Measurements from ENCODE around the gene LANCL3. TPM values are rescaled to one million over a fixed set of nuclear protein-coding genes. Genes with fewer than 3 reads are reported as not detected.
A peak's percentile ranks its signal among the peaks of the same experiment; 100 is the strongest.

Gene LANCL3
- total RNA-seq, 2 donors from 2014 or later = 0.02 to 0.53 TPM

- no peaks in the 10 kb centered on the region for H3K9me3 Mint-ChIP-seq
- H3K27ac Mint-ChIP-seq = no peak overlapping the region
- ATAC-seq (no peak), DNase-seq (ENCODE audit: low spot score in 2 of 2) (no peak)
- no peaks in the 10 kb centered on the region for H3K36me3 Mint-ChIP-seq
Measured at GRCh38 chrX:37690119-37690518, 118.7 kb downstream of the LANCL3 start.

DNA sequence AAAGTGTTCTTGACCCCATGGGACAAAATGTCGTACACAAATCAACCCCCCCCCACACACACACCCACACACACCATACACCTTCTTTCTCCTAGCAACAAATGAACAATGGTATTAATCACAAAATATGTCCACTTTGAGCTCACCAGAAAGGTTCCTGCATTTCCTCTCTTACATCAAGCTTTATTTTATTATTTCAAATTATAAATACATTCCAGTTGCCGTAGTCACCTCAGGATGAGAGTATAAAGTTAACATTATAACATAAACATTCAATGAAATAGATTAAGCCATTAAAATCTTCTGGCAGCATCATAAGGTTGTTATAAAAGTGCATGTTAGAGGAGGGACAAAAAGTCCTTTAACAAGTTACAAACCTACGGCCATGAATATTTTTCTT, 121.5 kb downstream of the LANCL3 start:
- H3K36me3 Mint-ChIP-seq = no peaks in the 10 kb centered on the region
- H3K9me3 Mint-ChIP-seq = no peaks in the 10 kb centered on the region
- no peak overlapping the region for H3K27ac Mint-ChIP-seq
- ATAC-seq (no peak), DNase-seq (ENCODE audit: low spot score in 2 of 2) (no peak)

GRCh38 chrX:37697169-37697760, 125.8 kb downstream of the LANCL3 start:
- Mint-ChIP-seq H3K27ac (no peak overlapping the region), H3K36me3 (no peaks in the 10 kb centered on the region), H3K9me3 (no peaks in the 10 kb centered on the region)
- ATAC-seq (no peak), DNase-seq (ENCODE audit: low spot score in 2 of 2) (no peak)

GRCh38 chrX:37701588-37701987, 130.1 kb downstream of the LANCL3 start:
- Mint-ChIP-seq H3K9me3 (no peaks in the 10 kb centered on the region), H3K36me3 (no peaks in the 10 kb centered on the region), H3K27ac (no peak overlapping the region)
- ATAC-seq (no peak), DNase-seq (ENCODE audit: low spot score in 2 of 2) (no peak)

- Mint-ChIP-seq H3K9me3 (no peaks in the 10 kb centered on the region), H3K36me3 (no peaks in the 10 kb centered on the region), H3K27ac (no peak overlapping the region)
- no peak for ATAC-seq
- no peak for DNase-seq (ENCODE audit: low spot score in 2 of 2)
Measured at GRCh38 chrX:37711991-37712390, 140.5 kb downstream of the LANCL3 start.

DNA sequence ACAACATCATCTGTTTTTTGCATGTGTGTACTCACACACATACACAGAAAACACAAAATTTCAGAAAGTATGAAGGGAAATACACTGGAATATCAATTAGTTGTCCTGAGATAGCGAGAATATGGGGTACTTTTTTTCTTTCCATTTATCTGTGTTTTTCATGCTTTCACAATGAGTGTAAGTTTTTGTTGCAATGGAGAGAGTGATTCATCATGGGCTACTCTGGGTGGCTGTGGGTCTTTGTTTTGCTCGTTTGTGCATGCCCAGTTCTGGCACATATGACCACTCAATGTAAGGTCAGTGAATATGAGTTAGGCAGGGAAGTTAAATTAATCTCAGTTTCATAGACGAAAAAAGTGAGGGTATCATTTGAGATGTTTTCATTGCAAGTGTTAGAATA, 141.0 kb downstream of the LANCL3 start:
- no peaks in the 10 kb centered on the region for H3K36me3 Mint-ChIP-seq
- H3K27ac Mint-ChIP-seq = no peak overlapping the region
- no peak for DNase-seq (ENCODE audit: low spot score in 2 of 2)
- ATAC-seq = peak in 1 of 2 donors; percentile 29
- H3K9me3 Mint-ChIP-seq = no peaks in the 10 kb centered on the region

- H3K9me3 Mint-ChIP-seq = peaks cover 4 to 7% of the 10 kb centered on the region in 2 donors
- H3K36me3 Mint-ChIP-seq = no peaks in the 10 kb centered on the region
- H3K27ac Mint-ChIP-seq = no peak overlapping the region
- DNase-seq (ENCODE audit: low spot score in 2 of 2) = no peak
- no peak for ATAC-seq
Measured at GRCh38 chrX:37714479-37714878, 143.0 kb downstream of the LANCL3 start.

DNA sequence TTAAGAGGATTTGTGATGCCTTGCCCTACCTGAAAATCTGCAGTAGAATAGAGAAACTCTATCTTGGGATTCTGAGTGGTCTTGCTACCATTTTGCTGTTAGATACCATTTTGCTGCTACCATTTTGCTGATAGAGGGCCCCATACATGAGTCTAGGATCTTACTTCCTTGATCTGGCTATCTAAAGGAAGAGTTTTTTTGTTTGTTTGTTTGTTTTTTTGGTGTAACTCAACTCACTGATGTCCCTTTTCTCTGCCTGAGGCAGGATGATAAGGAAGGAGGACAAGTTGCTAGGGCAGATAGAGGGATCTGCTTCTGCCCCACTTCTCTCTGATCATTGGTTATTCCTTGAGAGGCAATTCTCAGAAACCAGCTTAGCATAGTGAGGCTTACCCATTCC, 145.1 kb downstream of the LANCL3 start:
- ATAC-seq (no peak), DNase-seq (ENCODE audit: low spot score in 2 of 2) (no peak)
- H3K9me3 Mint-ChIP-seq = peaks cover 4 to 7% of the 10 kb centered on the region in 2 donors
- no peak overlapping the region for H3K27ac Mint-ChIP-seq
- no peaks in the 10 kb centered on the region for H3K36me3 Mint-ChIP-seq

- Mint-ChIP-seq H3K9me3 (peaks cover 4 to 7% of the 10 kb centered on the region in 2 donors), H3K36me3 (no peaks in the 10 kb centered on the region), H3K27ac (no peak overlapping the region)
- DNase-seq (ENCODE audit: low spot score in 2 of 2) = no peak
- ATAC-seq = no peak
Measured at GRCh38 chrX:37717708-37718107, 146.2 kb downstream of the LANCL3 start.

DNA sequence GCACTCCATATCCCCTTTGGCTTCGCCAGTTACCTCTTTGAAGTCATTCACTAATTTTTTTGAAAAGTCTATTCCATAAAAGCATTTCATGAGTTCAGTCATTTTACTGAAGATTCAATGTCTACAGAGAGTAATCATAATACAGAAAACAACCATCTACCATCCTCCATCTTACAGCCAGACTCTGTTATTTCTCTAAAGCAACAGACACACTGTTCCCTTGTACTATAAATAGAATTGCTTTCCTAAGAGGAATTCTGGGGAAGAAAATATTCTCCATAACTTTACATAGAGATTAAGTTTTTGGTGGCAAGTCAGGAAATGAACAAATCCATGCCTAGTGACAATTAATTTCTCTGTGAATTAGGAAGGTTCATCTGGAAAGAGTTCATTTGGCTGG, 151.1 kb downstream of the LANCL3 start:
- peaks cover 4 to 7% of the 10 kb centered on the region in 2 donors for H3K9me3 Mint-ChIP-seq
- no peaks in the 10 kb centered on the region for H3K36me3 Mint-ChIP-seq
- ATAC-seq = no peak
- DNase-seq (ENCODE audit: low spot score in 2 of 2) = no peak
- no peak overlapping the region for H3K27ac Mint-ChIP-seq

DNA sequence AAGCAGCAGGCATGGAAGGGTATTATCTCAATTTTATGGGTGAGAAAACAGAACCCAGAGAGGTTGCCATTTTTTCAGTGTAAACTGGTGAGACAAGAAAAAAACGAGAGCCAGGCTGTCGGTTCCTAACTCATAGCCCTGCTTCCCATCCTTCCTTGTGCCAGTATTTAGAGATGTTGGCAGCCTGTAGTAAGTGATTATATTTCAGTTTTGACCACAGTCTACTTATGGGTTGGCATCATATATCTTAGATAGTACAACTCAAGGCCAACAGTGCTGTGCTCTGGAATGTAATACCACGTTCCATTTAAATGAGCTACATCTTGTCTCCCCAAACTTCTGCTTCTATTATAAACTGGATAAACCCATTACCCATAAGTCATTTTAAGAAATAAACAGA, 154.9 kb downstream of the LANCL3 start:
- H3K9me3 Mint-ChIP-seq = no peaks in the 10 kb centered on the region
- ATAC-seq (no peak), DNase-seq (ENCODE audit: low spot score in 2 of 2) (no peak)
- no peaks in the 10 kb centered on the region for H3K36me3 Mint-ChIP-seq
- H3K27ac Mint-ChIP-seq = no peak overlapping the region

Other genes starting within 250 kb of the LANCL3 start
- gene PRRG1, start 222.3 kb upstream of the LANCL3 start, total RNA-seq = not detected
- under 1 TPM in 1 of 2 donors, not detected in 1; 0.04 TPM for gene XK, start 114.1 kb downstream of the LANCL3 start, total RNA-seq
- under 1 TPM in 1 of 2 donors, not detected in 1; 0.06 TPM for gene CYBB, start 208.4 kb downstream of the LANCL3 start, total RNA-seq

Measured in activated naive CD4-positive, alpha-beta T cell treated with anti-CD3 and anti-CD28 coated beads, Interleukin-2, amount 50 U/mL, for 72 hours (primary cell).